Fibroblast of peridontal ligament (primary cell): ENCODE results near the gene SKA3.
"Not testable (repeated sequence)": the region's sequence is repeated elsewhere in the genome, so short reads cannot be mapped to it uniquely, and the experiment has no call there.

Experiments
- DNase-seq: peaks from one replicate; pipeline ENCODE4 v3.0.0-alpha.2; 2010; ENCODE audit errors: extremely low read depth

SKA3 gene

DNA sequence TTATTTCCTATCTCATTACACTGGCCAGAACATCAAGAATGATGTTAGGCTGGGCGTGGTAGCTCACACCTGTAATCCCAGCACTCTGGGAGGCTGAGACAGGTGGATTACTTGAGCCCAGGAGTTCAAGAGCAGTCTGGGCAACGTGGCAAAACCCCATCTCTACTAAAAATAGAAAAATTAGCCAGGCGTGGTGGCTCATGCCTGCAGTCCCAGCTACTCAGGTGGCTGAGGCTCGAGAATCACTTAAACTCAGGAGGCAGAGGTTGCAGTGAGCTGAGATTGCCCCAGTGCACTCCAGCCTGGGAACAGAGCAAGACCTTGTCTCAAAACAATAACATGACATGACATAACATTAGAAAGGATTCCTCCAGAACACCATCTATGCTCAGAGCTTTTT is 10.7 kb downstream of the SKA3 start:
- DNase-seq: not testable (repeated sequence)

DNA sequence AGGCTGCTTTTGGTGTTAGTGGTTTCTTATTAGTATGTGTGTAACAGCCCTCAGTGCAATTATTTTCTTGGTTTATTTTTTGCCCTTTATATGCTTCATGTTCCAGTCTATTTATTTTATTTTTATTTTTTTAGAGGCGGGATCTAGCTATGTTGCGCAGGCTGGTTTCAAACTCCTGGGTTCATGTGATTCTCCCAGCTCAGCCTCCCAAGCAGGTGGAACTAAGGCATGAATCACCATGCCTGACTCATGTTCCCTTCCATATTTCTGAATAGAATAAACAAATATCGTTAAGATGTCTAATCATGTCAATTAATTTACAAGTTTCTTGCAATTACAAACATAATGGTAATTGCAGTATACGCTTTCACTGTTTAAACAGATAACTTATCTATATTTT is 11.7 kb downstream of the SKA3 start:
- DNase-seq: no peak

DNA sequence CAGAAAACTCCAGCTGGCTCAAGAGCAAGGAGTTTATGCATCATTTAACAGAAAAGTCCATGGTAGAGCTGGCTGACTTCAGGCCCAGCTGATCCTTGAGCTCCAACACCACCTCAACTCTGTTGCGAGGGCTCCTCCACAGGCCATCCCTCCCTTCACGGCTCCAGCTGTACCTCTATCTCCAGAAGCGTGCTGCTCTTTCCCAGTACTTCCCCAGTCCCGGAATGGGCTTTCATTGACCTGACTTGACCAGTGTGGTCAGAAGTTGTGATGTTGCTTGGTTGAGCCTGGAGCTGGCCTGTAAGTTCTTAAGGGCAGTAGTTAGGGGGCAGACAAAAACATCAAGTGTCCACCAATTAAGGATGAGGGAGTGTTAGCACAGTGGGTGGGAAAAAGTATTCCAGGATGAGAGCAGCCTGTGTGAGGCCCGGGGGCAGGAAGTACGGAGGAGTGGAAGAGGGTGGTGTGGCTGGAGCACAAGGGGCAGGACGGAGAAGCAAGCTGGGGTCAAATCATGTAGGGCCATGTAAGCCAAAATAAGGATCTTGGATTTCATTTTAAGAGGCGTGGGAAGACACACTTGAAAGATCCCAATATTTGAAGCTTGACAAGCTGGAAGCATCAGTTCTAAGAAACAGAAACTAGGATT is 24.0 kb downstream of the SKA3 start:
- DNase-seq: no peak

DNA sequence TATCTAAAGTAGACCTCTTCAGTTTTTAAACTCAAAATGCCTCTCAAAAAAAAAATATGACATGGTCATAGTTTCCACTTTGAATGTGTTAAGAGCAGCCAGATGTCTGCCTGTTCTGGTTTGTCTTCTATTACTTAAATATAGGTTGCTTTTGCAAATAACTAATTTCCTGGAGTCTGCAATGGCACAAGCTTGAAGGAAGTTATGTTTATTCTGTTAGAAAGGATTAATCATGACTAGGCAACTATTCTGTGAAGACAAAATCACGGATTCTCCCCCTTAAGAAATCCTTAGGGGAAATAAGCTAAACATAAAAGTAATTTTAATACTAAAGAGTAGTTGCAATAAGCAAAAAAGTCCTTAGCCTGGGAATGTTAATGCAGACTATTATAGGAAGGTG is 26.3 kb downstream of the SKA3 start:
- DNase-seq: peak; percentile 35

DNA sequence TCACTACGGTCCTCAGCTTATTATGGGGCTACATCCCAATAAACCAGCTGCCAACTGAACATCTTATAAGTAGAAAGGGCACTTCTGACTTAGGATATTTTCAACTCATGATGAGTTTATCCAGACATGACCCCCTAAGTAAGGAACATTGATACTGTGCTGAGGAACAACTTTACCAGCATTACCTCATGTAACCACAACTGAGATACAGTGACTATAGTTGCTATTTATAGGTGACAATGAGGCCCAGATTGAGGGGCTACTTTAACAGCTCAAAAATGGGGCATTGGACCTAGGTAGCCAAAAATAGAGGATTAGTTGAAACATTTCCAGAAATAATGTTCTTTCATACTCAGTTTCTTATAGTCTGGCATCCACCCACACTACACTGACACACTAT is 26.8 kb downstream of the SKA3 start:
- DNase-seq: peak; percentile 10

DNA sequence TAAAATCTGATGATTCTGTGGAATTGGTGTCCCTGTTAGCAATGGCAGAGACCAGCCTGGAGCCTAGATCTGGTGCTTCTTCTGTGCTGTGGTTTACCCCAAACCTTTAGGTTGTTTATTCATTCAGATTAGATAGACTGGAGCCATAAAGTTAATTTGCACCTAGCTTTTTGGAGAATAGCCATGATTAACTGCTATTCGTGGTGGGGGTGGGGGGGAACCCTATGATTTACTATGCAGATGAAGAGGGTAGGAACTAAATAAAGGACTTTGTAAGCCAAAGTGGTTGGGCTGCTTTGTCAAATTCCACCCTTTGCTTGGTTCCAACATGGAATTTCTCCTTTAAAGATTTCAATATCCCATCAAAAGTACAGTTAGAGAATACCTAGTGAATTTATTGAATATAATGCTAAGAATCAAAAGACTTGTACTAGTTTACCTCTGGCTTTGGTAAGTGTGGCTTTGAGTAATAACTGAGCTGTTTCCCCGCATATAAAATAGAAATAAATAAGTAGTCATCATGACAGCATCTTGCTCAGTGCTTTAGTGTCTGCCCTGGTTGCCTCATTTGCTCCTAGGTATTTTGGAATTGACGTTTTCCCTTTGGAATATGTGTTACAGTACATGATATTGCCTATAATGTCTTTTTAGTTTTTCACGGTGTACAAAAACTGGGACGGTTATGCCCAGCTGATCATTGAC is 27.6 kb downstream of the SKA3 start:
- no peak for DNase-seq

DNA sequence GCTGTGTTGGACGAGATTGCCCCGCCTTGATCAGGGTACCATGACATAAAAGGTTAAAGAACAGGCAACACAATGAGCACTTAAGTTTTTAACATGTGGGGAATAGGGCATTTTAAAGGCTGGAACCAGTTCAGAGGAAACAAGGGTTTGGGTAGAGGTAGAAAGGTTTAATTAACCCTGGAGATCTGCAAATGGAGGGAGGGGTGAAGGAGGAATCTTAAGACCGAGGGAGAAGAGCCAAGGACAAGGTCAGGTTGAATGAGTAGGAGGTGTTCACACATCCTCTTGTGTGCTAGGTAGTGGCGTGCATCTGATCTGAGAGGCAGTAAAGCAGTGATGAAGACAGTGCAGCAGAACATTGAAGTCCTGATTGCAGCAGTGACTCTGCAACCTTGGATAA is 28.5 kb downstream of the SKA3 start:
- DNase-seq: no peak

DNA sequence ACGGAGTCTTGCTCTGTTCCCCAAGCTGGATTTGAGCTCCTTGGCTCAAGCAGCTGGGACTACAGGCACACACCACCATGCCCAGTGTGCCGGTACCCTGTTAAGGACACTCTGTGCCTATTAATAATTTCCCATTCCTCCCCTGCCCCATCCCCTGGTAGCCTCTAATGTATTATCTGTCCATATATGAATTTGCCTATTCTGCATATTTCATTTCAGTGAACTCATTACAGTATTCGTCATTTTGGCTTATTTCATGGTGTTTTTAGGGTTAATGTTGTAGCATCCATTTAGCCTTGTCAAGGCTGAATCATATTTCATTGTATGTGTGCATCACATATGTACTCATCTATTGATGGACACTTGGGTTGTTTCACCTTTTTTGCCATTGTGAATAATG is 33.6 kb downstream of the SKA3 start:
- DNase-seq: no peak

DNA sequence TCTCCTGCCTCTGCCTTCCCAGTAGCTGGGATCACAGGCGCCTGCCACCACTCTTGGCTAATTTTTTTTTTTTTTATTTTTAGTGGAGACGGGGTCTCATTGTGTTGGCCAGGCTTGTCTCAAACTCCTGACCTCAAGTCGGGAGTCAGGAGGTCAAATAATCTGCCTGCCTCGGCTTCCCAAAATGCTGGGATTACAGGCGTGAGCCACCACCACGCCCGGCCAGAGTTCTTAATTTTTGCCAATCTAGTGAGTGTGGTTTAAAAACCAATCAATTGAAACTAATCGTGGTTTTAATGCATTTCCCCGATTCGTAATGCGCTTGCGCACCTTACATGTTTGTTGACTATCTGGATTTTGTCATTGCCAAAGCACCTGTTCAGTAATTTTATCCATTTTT is 37.0 kb downstream of the SKA3 start:
- no peak for DNase-seq

DNA sequence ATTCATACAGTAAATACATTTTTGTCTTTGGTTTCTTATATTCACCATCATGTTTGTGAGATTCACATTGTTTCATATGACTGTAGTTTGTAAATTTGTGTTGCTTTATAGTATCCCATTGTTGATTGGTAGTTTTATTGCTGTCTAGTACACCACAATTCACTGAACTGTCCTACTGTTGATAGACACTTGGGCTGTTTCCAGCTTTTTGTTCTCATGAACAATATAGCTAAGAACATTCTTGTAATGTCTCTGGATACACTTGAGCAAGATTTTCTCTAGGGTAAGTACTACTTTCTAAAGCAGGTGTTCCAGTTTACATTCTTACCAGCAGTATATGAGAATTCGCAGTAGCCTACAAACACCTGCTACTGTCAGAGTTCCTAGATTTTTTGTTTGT is 37.8 kb downstream of the SKA3 start:
- no peak for DNase-seq

DNA sequence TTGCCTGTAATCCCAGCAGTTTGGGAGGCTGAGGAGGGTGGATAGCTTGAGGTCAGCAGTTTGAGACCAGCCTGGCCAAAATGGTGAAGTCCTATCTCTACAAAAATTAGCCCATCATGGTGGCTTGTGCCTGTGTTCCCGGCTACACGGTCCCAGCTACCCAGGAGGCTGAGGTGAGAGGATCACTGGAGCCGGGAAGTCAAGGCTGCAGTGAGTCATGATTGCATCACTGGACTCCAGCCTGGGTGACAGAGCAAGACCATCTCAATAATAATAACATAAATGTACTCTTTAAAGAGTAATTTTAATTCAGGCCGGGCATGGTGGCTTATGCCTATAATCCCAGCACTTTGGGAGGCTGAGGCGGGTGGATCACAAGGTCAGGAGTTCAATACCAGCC is 38.7 kb downstream of the SKA3 start:
- DNase-seq: no peak

DNA sequence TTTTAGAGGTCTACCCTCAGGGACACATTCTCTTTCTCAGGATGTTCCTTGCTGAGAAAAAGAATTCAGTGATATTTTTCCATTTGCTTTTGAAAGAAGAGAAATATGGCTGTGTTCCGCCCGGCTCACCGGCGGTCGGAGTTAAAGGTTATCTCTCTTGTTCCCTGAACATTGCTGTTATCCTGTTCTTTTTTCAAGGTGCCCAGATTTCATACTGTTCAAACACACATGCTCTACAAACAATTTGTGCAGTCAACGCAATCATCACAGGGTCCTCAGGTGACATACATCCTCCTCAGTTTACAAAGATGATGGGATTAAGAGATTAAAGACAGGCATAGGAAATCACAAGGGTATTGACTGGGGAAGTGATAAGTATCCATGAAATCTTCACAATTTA is 40.5 kb downstream of the SKA3 start:
- DNase-seq: not testable (repeated sequence)

DNA sequence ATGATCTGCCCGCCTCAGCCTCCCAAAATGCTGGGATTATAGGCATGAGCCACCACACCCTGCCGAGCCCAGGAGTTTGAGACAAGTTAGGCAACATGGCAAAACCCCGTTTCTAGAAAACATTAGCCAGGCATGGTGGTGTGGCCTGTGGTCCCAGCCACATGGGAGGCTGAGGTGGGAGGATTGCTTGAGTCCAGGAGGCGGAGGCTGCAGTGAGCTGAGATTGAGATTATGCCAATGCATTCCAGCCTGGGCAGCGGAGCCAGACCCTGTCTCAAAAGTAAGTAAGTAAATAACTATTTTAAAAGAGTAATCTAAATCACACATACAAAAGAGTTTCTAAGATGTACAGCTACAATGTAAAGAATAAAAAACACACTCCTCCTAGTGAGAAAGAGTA is 41.9 kb downstream of the SKA3 start:
- no peak for DNase-seq

DNA sequence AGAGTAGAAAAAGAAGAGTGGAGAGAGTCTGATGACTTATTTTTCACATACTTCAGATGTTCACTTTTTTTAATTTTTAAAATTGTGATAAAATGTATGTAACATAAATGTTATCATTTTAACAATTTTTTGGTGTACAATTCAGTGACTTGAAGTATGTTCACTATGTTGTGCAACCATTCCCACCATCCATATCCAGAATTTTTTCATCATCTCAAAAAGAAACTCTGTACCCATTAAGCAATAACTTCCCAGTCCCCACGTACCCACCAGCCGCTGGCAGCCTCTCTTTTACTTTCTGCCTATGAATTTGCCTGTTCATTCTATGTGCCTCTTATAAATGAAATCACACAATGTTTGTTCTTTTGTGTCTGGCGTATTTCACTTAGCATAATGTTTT is 43.3 kb downstream of the SKA3 start:
- peak; percentile 25 for DNase-seq

DNA sequence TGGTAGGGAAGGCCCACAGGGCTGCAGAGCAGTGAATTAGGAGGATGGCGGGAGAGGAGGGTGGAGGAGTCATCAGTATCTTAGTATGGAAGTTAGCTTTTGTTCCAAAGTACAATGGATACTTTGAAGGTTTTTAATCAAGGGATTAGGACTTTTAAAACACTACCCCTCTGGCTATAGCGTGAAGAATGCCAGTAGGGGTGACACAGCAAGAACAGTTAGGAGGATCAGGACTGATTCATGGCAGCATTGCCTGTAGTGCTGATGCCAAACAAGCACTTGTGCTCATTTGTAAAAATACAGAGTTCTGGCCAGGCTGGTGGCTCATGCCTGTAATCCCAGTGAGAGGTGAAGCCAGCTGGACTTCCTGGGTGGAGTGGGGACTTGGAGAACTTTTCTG is 46.2 kb downstream of the SKA3 start:
- no peak for DNase-seq

DNA sequence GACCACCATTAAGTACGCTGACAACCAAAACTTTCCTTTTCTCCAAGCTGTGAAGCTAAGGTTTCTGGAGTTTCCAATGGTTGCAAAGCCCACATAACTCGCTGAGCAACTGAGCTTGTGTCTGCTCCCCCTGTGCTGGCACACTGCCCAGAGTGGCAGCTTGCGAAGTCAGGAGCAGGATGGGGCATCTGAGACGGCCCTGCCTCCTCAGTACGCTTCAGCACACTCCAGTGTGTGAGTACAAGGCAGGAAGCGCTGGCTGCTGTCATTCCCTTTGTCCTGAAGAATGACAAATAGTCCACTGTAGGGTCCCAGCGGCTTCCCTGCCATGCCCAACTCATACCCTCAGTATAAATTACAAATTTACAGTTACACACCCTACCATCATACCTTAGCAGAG is 51.5 kb downstream of the SKA3 start:
- DNase-seq: peak; percentile 20

DNA sequence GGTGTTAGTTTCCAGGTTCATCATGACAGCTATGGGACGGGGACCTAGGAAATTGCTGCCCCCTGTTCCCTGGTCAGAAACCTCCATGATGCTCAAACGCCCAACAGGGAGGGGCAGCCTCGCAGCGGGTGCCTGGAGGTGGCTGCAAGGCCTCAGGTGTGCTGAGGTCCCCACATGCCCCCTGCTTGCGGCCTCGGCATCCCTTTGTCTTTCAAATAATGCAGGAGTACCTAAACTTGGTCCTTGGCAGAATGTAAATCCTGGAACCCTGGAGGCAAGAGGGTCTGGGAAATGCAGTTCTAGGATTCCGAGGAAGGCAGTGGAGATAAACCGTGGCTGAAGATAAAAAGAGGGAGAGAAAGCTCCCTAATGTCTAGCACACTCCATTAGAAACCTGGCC is 52.4 kb downstream of the SKA3 start:
- DNase-seq: no peak

DNA sequence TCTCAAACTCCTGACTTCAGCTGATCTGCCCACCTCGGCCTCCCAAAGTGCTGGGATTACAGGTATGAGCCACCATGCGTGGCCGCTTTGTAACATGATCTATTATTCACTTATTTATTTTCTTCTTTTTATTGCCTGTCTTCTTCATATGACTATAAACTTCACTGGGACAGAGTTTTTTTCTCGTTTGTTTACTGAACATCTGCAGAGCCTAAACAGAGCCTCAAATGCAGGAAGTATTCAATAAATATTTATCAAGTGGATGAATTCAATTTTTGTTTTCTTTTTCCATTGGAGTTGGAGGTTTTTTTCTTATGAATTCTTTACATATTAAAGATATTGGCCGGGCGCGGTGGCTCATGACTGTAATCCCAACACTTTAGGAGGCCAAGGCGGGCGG is 54.7 kb downstream of the SKA3 start:
- DNase-seq: no peak

DNA sequence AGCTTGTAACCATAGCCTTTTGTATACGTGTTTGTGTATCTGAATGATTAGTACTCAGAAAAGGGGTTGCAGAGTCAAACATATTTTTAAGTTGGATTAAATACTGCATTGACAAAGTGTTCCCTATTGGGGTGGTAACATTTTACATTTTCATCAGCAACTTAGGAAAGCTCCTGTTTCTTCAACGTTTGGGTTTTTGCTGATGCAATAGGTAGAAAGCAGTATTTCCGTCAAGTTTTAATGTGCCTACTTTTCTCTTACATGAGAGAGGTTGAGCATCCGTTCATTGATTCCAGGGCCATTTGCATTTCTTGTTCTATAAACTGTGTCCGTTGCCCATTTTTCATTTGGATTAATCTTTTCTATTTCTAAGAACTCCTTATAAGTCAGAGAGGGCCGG is 56.2 kb downstream of the SKA3 start:
- no peak for DNase-seq

DNA sequence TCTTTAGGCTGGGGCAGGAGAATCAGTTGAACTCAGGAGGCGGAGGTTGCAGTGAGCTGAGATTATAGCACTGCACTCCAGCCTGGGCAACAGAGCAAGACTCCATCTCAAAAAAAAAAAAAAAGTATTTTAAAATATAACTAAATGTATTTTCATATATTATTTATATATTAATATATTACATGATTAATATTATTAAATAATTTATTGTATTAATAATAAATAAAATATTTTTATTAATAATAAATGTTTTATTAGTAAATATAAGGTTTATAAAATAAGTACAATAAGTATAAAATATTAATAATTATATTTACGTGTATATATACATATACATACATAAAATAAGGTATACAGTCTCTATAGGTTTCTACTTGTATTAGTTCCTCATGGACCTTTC is 56.8 kb downstream of the SKA3 start:
- no peak for DNase-seq

DNA sequence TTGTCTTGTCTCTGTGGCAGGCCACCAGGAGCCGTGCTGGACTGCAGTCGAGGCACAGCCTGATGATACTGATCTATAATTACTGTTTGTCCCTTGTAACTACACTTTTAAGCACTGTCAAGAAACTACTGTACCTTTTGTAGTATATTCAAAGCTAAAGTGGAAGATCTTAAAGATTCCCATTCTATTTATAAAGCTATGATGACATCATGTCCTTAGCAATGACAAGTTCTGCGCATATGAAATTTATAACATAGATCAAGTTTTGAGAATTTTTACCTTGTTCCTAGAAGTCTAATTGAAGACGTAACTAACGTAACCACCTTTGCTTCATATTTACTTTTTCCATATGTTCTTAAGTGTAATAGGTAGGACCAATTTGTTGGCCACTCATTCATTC is 58.2 kb downstream of the SKA3 start:
- DNase-seq: no peak

DNA sequence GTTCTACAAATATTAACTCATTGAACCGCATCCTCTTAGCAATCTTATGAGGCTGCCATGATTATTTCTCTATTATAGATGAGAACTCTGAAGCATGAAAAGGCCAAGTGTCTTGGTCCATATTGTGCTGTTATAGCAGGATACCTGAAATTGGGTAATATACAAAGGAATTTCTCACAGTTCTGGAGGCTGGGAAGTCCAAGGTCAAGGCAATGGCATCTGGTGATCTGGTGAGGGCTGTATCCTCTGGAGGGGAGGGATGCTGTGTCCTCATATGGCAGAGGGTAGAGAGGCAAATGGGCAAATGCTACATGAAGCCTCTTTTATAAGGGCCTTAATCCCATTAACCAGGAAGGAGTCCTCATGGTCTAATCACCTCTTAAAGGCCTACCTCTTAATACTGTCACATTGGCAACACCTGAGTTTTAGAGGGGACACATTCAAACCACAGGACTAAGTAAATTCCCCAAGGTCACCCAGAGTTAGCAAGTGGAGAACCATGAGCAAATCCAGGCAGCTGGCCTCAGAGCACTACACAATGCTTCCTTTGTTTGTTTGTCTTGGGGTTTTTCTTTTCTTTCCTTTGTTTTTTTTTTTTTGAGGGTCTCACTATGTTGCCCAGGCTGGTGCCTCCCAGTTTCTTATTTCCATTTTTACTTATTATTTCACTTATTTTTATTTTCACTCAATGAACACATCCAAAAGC is 59.1 kb downstream of the SKA3 start:
- no peak for DNase-seq

DNA sequence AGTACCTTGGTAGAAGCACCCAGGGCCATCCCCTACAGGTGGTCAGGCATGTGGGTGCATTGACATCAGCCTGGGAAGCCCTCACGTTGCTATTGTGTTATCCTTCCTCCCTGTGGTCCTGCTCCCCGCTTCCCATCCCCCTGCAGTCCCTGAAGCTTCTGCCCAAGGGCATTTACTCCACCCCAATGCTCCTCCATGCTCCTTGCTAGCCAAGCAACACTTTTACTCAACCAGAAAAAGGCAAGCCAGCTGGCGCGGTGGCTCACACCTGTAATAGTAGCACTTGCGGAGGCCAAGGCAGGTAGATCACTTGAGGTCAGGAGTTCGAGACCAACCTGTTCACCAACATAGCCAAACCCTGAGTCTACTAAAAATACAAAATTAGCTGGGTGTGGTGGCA is 60.2 kb downstream of the SKA3 start:
- no peak for DNase-seq
